OCI-LY1 (cell line): ENCODE results near the gene SORCS3.

Experiments
- H2AFZ ChIP-seq: fragments of 200-600 bp; sonication (generic), shearing (Covaris generic); 2 replicates; pipeline ENCODE4 v1.6.0; 2014; ENCODE audit warnings: antibody characterized with exemption, mild to moderate bottlenecking, low read length
- H3F3A ChIP-seq: fragments of 200-600 bp; sonication (generic), shearing (Covaris generic); 2 replicates; pipeline ENCODE4 v1.6.0; 2014; ENCODE audit warnings: mild to moderate bottlenecking, antibody characterized with exemption, low read length, moderate library complexity; ENCODE audit not compliant: insufficient read depth
- H3K27ac ChIP-seq: fragments of 200-600 bp; sonication (generic); 2 replicates; pipeline ENCODE4 v1.5.1; 2014; ENCODE audit warnings: low read length, mixed run types, mild to moderate bottlenecking, low read depth; ENCODE audit not compliant: poor library complexity, severe bottlenecking
- H3K27me3 ChIP-seq: fragments of 200-600 bp; sonication (generic); 2 replicates; pipeline ENCODE4 v1.6.0; 2014; ENCODE audit warnings: antibody characterized with exemption, mild to moderate bottlenecking, low read length, moderate library complexity; ENCODE audit not compliant: insufficient read depth
- H3K36me3 ChIP-seq: fragments of 200-600 bp; sonication (generic); 2 replicates; pipeline ENCODE4 v1.6.1; 2014; ENCODE audit warnings: mild to moderate bottlenecking, antibody characterized with exemption, low read length, moderate library complexity, mixed read lengths; ENCODE audit not compliant: insufficient read depth
- H3K4me1 ChIP-seq: fragments of 200-600 bp; sonication (generic); 2 replicates; pipeline ENCODE4 v1.5.1; 2014; ENCODE audit warnings: mild to moderate bottlenecking, low read length, moderate library complexity; ENCODE audit not compliant: insufficient read depth, severe bottlenecking
- H3K4me2 ChIP-seq: fragments of 200-600 bp; sonication (generic), shearing (Covaris generic); 2 replicates; pipeline ENCODE4 v1.6.1; 2014; ENCODE audit warnings: low read length
- H3K4me3 ChIP-seq: fragments of 200-600 bp; sonication (generic); 2 replicates; pipeline ENCODE4 v1.5.1; 2014; ENCODE audit warnings: low read length, low read depth, mild to moderate bottlenecking, mixed read lengths; ENCODE audit not compliant: poor library complexity, severe bottlenecking
- H3K79me2 ChIP-seq: fragments of 200-600 bp; shearing (Covaris generic); 2 replicates; pipeline ENCODE4 v1.6.1; 2016; ENCODE audit warnings: mixed run types, low read length, mixed read lengths; ENCODE audit not compliant: insufficient read depth
- H3K9ac ChIP-seq: fragments of 200-600 bp; sonication (generic), shearing (Covaris generic); 2 replicates; pipeline ENCODE4 v1.6.1; 2014; ENCODE audit warnings: mild to moderate bottlenecking, low read length, mixed read lengths
- H3K9me2 ChIP-seq: fragments of 200-600 bp; sonication (generic), shearing (Covaris generic); 2 replicates; pipeline ENCODE4 v1.6.1; 2014; ENCODE audit warnings: low read depth, mild to moderate bottlenecking, low read length, mixed read lengths
- H3K9me3 ChIP-seq: fragments of 200-600 bp; shearing (Covaris generic); 2 replicates; pipeline ENCODE4 v1.6.1; 2014; ENCODE audit warnings: low read length, mixed read lengths
- H4K20me1 ChIP-seq: fragments of 200-600 bp; sonication (generic), shearing (Covaris generic); 2 replicates; pipeline ENCODE4 v1.6.0; 2016; ENCODE audit warnings: mild to moderate bottlenecking, low read length; ENCODE audit not compliant: insufficient read depth
- EZH2 ChIP-seq: fragments of 200-600 bp; sonication (generic), shearing (Covaris generic); IDR thresholded peaks from 2 replicates; pipeline ENCODE4 v1.8.0; 2017; ENCODE audit warnings: borderline replicate concordance, mixed run types, mild to moderate bottlenecking, antibody characterized with exemption, low read length, moderate library complexity, mixed read lengths
- TF ChIP-seq, protein P1 (sequence below): fragments of 200-600 bp; sonication (generic), shearing (Covaris generic); IDR thresholded peaks from 2 replicates; pipeline ENCODE4 v1.5.1; 2017; ENCODE audit warnings: mild to moderate bottlenecking, antibody characterized with exemption, low read length, moderate library complexity, mixed read lengths

SORCS3 gene

DNA sequence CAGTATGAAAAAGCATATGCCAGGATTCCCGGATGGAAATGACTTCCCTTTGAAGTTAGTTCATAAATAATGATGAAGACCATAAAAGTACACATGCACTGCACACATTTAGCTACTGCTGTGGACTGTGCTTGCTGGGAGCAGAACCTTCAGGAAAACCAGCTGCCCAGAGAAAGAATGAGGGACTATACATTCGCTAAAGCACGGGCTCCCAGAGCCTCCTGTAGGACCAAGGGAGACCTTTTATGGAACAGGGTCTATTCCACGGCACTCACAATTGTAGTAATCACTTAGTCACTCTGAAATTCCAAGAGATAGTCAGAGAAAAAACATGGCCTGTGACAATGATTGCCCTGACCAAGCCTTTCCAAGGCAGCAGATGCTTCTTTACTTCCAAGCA lies 24.1 kb downstream of the SORCS3 start:
- Histone ChIP-seq H3F3A (no peaks in the 10 kb centered on the region), H3K27ac (no peak overlapping the region), H3K9me3 (no peaks in the 10 kb centered on the region), H3K9ac (no peak overlapping the region), H3K4me2 (no peak overlapping the region), H3K27me3 (peaks cover 4% of the 10 kb centered on the region; the same call in 1 of the 2 replicates), H3K4me3 (no peak overlapping the region), H3K4me1 (no peaks in the 10 kb centered on the region), H3K9me2 (no peaks in the 10 kb centered on the region), H3K79me2 (no peaks in the 10 kb centered on the region), H4K20me1 (no peaks in the 10 kb centered on the region), H2AFZ (no peak overlapping the region), H3K36me3 (no peaks in the 10 kb centered on the region)
- TF ChIP-seq, protein P1, sequence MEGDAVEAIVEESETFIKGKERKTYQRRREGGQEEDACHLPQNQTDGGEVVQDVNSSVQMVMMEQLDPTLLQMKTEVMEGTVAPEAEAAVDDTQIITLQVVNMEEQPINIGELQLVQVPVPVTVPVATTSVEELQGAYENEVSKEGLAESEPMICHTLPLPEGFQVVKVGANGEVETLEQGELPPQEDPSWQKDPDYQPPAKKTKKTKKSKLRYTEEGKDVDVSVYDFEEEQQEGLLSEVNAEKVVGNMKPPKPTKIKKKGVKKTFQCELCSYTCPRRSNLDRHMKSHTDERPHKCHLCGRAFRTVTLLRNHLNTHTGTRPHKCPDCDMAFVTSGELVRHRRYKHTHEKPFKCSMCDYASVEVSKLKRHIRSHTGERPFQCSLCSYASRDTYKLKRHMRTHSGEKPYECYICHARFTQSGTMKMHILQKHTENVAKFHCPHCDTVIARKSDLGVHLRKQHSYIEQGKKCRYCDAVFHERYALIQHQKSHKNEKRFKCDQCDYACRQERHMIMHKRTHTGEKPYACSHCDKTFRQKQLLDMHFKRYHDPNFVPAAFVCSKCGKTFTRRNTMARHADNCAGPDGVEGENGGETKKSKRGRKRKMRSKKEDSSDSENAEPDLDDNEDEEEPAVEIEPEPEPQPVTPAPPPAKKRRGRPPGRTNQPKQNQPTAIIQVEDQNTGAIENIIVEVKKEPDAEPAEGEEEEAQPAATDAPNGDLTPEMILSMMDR, result no peak
- TF ChIP-seq EZH2, result no peak

GRCh38 chr10:104666106-104666505 lies 25.0 kb downstream of the SORCS3 start:
- Histone ChIP-seq H3K9ac (no peak overlapping the region), H4K20me1 (no peaks in the 10 kb centered on the region), H3K27me3 (peaks cover 4% of the 10 kb centered on the region; the same call in 1 of the 2 replicates), H3K27ac (no peak overlapping the region), H3K4me2 (no peak overlapping the region), H3K36me3 (no peaks in the 10 kb centered on the region), H3K4me3 (no peak overlapping the region), H3K79me2 (no peaks in the 10 kb centered on the region), H2AFZ (no peak overlapping the region), H3K9me2 (no peaks in the 10 kb centered on the region), H3K9me3 (no peaks in the 10 kb centered on the region), H3K4me1 (no peaks in the 10 kb centered on the region), H3F3A (no peaks in the 10 kb centered on the region)
- no peak for TF ChIP-seq EZH2
- TF ChIP-seq, protein P1, result no peak

- Histone ChIP-seq H3K9ac (no peak overlapping the region), H3K4me3 (no peak overlapping the region)
Measured at GRCh38 chr10:104676874-104677273, 35.8 kb downstream of the SORCS3 start.

More at GRCh38 chr10:104676874-104677273, 35.8 kb downstream of the SORCS3 start:
- H3K9me2 ChIP-seq, result no peaks in the 10 kb centered on the region; the same call in 1 of the 2 replicates
- no peaks in the 10 kb centered on the region for H4K20me1 ChIP-seq
- H3K27me3 ChIP-seq, result no peaks in the 10 kb centered on the region
- H3K4me2 ChIP-seq, result no peak overlapping the region
- H3K4me1 ChIP-seq, result no peaks in the 10 kb centered on the region
- no peak overlapping the region for H2AFZ ChIP-seq
- H3K36me3 ChIP-seq, result no peaks in the 10 kb centered on the region
- H3K9me3 ChIP-seq, result no peaks in the 10 kb centered on the region
- H3F3A ChIP-seq, result no peaks in the 10 kb centered on the region
- no peak overlapping the region for H3K27ac ChIP-seq
- TF ChIP-seq, protein P1, result no peak
- no peak for TF ChIP-seq EZH2
- no peaks in the 10 kb centered on the region for H3K79me2 ChIP-seq
